HG03432 (cell line): Measurements from ENCODE around the gene STX2.
"Not testable (repeated sequence)": the region's sequence is repeated elsewhere in the genome, so short reads cannot be mapped to it uniquely, and the experiment has no call there.

Source experiments
- ATAC-seq: cut with Tn5 transposase; IDR thresholded peaks from one replicate; pipeline ENCODE4 v1.9.1; 2021; ENCODE audit warnings: mild to moderate bottlenecking, moderate library complexity; ENCODE audit not compliant: unreplicated experiment

The STX2 gene

DNA sequence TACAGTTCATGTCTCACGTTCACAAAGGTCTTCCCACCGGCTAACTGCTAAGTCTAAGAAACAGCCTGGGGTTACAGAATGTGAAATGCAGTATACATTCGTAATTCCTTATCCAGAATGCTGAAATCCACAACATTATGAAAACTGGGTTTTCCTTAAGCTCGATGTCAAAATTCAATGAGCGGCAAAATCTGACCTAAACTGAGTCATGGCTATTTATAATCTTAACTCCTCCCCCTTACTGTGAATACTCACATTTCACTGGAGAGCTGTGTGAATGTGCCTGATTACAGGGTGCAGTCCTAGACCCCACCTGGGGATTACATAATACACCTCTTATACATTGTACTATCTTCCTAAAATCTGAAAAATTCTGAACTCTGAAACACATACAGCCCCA lies 35.3 kb downstream of the STX2 start:
- ATAC-seq = no peak

DNA sequence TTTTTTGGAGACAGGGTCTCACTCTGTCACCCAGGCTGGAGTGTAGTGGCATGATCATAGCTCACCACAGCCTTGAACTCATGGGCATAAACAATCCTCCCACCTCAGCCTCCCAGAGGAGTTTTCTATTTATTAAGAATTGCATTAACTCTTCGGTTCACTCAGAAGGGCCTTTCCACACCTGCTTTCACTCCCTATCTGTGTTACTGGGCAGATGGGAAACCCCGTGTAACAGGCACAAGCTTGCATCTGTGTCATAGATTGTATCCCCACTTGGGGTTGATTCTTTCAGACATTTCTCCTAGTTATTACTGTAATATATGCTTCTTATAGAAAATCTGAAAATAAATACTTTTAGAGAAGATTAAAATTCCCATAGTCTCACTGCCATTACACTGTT lies 38.7 kb downstream of the STX2 start:
- peak; percentile 46 for ATAC-seq

DNA sequence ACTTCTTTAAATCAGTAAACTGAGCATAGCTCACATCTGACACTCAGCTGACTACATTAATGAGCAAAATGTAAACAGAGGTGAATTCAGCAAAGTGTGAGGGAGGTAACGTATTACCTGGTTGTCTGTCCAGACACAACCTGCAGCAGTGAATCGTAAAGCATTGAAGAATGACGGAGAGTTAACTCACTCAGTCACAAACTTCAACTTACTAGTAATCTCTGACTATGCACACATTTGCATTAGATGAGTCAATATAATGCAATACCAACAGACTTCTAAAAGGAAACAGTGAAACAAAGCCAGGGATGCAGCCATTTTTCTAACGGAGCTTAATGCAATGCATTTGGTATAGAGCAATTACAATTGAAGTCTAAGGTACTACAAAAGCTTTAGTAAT lies 40.0 kb downstream of the STX2 start:
- ATAC-seq = no peak

DNA sequence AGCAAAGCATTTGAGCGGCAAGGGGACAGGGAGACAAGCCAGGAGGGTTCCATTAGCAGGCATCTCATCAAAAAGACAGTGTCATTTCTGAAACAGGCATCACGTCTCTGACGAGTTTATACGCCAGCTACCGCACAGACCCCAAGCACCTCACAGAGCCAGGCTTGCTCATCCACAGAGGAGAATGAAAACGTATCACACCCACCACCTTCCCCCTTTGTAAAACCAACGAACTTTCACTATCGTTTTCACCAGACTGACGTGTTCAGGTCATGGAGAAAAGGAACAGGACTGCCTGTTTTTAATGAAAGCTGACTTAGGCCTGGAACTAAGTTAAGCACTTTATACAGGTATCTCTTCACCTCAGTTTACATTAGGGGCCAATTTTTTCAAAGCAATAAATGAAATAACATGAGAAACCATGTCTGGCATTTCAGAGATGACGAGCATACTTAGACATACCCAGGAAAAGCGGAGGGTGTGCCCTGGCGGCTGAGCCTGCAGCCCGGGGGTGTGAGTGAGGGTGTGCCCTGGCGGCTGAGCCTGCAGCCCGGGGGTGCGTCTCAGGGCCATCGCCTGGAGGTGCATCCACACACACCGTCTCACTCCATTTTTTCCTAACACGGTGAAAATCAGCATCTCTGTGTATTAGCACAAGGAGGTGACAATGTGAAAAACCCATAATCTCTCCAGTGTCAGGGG lies 41.9 kb downstream of the STX2 start:
- peak; percentile 87 for ATAC-seq

DNA sequence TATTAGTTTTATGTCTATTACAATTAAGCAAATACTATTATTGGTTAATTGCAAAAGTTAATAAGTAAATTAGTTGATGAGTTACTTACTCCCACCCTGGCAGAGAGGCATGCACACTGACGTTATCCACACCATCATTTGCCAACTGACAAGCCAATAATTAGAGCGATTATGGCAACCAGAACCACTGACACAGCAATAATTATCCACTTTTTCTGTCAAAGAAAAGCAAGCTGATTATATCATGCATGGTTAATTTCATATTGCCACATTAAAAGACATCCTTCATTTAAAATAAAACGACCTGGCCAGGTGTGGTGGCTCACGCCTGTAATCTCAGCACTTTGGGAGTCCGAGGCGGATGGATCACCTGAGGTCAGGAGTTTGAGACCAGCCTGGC lies 43.1 kb downstream of the STX2 start:
- no peak for ATAC-seq

DNA sequence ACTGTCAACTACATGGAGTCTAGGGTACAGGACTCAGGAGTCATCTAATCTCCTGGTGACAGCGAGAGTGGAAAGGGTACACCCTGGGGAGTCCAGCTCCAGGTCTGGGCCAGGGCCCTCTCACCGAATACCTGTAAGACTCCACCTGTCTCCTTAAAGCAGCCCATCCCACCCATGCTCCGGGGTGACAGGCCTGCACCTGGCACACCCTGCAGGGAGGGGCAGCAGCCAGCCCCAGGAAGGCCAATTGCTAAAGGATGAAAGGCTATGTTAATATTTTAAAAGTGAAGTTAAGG lies 45.5 kb downstream of the STX2 start:
- no peak for ATAC-seq

DNA sequence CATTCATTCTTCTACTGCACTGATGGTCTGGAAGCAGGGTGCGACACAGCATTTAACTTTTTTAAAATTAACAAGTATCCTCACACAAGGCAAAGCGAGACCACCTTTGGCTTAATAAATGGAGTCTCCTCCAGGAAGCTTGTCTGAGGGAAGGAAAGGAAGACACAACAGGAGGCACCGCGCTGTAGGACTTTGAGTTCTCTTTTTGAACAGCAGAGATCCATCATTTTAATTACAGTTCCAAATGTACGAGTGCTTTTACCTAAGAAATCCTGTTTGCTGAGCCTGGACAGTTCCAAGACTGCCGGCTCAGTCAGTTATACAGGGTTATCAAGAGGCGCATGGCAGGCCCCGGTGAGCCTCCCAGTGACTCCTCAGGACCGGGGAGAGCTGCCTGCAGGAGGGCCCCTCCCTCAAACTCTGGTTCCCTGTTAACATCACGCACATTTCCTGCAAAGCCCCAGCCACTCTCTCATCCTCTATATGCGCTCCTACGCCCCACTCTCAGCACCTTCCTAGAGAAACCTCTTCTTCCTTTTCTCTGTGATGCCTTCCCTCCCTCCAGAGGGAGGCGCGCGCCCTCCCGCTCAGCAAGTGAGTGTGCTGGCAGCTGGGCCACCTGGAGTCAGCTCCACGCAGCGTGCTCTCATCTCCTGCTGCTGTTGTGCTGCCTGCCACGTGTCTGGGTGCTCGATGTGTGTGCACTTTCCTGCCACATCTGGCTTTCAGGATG lies 46.1 kb downstream of the STX2 start:
- ATAC-seq = no peak

DNA sequence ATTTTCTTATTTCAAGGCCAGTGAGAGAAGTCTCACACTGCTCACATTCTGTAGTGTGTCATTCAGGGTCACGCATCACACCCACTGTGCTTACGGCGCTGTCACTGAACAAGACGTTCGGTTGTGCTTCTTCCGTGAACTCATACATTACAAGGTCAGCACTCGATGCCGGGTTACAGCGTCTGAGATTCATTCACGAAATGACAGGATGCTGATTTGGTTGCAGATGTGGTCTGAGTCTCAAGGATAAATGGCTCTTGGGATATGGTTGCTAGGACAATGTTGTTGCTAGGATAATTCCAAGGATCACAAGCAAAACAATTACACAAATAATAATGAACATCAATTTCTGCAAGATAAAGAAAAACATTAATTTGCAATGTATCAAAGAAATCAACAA lies 47.4 kb downstream of the STX2 start:
- ATAC-seq = no peak

DNA sequence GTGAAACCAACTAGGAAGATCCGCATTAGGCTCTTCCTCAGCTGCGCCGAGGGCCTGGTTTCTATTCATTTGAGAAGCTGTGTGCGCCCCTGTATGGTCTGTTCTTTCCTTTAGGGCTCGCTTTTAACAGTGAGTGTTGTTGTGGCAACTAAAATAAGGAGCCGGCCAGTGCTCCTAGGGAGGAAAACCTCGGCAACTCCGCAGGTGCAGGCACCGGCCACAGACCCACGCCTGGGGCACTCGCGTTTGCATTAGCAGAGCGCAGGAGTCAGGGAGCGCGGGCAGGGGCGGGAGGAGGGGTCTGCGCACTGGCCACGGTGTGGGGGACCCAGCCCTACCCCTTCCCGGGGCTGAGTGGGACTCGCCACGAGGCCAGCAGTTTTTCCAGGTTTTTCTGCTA lies 50.5 kb downstream of the STX2 start:
- no peak for ATAC-seq

DNA sequence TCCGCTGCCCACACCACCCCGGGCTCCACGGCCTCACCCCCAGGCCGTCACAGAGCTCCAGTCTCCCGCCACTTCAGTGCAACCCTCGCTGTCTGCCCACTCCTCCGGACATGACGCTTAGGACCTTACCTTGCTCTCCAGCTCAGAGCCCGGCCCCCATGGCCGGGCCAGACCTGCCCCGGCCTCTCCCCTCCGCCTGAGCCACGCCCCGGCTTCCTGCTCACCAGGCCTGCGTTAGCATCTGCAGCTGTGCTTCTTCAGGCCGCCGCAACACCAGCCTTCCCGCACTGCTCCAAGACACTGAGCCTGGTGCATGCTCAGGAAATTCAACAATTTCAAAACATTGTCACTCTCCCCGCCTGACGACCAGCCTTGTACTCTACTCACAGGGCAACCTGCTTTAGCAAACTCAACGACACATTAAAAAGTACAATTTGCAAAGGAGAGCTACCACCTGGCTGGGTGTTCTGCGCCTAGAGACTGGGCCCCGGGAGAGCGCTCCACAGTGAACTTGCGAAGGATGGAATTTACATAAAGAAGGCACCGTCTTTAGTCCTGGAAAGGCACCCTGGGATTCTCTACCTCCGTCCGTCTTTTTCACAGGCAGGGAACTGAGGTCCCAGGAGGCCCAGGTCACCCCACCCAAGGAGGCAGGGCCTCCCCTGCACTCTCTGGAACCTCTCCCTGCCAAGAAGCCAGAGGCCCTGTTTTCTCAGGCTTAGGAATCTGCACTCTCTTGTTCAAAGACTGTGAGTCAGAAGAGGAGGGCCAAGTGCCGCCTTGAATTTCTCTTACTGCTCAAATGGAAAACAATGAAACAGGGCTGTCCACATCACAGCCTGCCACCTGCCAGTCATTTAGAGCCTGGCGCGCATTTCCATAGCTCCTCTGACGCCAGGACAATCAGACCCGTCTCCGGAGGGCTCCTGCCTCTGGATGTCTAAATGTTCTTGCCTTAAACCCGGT lies 51.3 kb downstream of the STX2 start:
- no peak for ATAC-seq

DNA sequence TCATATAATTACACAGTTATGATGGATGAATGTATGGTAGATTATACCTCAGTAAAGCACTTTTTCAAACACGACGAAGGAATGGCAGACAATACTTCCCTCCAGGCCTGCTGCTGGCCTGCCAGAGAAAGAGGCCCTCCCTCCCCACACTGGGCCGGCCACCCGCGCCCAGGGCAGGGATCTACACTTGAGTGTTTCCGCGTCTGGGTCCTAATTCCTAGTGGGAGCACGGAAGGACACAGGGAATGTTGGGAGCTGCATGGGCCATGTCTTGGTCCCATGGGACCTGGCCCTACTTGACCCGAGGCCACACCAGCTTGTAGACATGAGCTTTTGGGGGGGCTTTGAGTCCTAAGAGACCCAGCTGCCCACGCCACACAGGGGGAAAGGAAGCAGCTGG lies 52.0 kb downstream of the STX2 start:
- ATAC-seq = no peak

DNA sequence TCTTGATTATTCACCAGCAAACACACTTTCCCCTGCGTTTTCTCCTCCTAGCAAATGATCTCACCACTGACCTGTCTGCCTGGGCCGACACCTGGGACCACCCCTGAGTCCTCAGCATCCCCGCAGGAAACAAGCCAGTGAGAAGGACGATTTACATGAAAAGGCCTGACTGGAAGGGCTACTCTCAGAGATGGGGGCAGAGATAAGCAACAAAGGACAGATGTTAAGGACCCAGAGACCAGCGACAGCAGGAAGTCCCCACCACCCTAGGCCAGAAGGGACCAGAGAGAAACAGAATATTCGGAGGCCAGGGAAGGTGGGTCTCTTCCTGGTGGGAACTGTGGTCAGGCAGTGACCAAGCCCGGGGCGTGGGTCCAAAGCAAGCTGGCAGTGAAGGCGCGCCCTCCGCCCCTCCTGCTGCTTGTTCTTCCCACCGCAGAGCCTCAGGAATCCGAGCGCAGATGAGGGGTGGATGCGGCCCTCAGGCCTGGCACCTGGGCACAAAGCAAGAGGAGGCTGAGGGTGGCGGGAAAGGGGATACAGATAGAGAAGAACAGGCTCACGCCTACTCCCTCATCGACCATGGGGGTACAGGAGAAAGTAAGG lies 55.8 kb downstream of the STX2 start:
- ATAC-seq = no peak

DNA sequence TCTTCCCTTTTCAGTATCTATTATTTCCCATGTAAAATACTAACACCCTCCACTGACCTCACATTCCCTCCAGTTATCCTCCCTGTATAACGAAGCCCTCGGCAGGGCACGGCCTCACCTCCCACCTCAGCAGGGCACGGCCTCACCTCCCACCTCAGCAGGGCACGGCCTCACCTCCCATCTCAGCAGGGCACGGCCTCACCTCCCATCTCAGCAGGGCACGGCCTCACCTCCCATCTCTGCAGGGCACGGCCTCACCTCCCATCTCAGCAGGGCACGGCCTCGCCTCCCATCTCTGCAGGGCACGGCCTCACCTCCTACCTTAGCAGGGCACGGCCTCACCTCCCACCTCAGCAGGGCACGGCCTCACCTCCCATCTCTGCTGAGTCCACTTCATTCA lies 56.8 kb downstream of the STX2 start:
- not testable (repeated sequence) for ATAC-seq

DNA sequence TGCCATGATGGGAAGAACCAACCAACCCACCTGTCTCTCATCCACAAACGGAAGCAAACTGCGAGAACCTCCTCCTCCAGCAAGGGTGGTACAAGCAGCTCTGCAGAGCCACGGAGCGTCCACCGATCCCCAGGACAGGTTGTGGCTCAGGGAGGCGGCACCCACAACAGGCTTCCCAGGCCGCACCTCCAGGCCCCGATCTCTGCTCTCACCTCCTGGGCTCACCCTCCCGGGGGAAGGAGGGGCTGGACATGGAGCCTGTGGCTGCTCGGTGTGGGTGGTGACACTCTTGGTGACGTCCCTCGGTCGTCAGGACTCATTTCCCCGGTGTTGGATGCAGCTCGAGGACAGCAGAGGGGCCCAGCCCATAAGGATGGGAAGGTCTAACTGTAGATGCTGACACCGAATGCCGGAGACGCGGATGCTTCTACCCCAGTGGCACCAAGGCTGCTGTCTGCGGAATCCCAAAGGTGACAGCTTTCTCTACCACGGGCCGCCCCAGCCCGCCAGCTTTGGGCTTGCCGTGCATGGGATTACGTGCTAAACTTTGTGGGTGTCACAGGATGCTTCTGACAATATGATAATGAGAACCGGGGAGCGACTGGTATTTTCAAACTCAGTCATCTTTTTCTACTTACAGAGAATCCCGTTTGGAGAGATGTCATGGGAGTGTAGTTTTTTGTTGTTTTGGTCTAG lies 58.0 kb downstream of the STX2 start:
- ATAC-seq = no peak

DNA sequence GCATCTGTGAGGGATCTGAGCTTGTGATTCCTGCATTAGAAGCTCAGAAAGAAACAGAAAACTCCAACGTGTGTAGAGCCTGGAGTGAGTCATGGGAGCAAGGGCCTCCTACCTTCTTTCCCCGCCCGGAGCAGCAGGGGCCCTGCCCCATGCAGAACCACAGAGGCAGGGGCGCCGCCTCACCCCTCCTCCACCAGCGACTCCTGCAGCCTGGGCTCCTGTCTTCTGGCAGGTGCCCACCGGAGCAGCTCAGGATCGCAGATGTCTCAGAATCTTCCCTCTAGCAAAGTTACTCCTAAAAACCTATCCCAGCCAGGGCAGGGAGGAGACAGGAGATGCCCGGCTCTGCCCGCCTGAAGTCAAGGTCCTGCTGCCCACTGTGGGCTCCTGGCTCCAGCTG lies 58.7 kb downstream of the STX2 start:
- ATAC-seq = no peak

DNA sequence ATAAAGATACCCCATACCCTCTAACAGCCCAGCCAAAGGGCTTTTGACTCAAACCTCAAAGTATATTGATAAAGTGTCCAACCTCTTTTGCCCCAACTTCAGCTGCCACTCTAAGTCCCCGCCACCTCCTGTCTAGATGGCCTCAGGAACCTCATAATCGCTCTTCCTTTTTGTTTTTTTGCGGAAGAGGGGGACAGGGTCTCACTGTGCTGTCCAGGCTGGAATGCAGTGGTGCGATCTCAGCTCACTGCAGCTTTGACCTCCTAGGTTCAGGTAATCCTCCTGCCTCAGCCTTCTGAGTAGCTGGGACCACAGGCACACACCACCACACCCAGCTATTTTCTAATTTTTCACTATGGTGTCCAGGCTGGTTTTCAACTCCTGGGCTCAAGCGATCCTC lies 60.3 kb downstream of the STX2 start:
- no peak for ATAC-seq

DNA sequence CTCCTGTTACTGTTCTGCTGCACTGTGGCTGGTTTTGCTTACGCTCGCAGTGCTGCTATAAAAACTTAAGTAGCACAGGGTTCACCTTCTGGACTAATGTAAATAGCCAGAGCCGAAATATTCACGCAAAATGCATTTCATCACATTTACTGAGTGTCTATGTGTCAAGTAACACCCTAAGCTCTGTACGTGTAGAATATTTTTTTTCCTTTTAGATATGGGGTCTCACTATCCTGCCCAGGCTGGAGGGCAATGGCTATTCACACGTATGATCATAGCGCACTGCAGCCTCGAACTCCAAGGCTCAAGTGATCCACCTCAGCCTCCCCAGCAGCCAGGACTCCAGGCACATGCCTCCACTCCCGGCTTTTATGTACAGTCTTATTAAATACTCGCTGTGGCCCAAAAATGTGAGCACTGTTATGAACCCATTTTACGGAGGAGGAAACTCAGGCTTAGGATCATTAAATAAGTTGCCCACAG lies 62.2 kb downstream of the STX2 start:
- ATAC-seq = no peak

DNA sequence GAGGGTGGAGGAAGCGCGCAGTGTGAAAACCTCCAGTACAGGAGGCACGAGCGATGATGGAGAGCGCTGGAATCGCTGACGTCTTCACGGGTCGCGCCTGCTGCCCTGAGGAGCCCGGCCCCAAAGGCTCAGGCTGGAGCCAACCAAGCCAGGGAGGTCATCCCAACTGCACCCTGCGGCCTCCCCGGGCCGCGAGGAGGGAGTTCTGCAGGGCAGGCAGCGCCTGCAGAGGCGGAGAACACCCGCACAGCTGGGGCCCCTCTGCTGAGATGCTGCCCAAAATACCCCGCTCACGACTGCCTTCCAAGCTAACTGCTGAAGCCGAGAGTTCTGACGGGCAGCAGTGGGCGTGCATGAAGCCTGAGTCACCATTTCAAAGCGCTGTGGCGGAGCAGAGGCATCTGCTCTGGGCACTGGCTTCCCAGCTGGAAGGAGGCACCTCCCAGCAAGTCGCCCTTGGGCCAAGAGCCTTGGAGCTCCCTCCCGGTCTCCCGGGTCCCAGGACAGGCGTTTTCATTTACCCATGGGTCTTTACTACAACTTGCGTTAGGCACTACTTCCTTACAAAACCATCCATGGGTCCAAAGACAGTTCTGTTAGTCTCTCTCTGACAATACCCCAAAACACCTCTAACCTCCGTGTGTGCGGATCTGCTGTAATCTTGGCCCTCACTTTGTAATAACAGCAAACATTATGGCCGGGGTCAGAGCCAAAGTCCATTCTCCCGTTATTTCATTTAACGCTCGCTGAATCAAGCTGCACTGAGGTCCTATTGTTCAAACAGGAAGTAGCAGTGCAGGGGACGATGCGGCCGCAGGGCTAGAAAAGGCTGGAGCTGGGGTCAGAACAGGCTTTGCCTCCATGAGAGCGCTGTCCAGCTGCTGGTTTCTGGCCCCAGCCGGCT lies 62.8 kb downstream of the STX2 start:
- ATAC-seq = peak; percentile 67

DNA sequence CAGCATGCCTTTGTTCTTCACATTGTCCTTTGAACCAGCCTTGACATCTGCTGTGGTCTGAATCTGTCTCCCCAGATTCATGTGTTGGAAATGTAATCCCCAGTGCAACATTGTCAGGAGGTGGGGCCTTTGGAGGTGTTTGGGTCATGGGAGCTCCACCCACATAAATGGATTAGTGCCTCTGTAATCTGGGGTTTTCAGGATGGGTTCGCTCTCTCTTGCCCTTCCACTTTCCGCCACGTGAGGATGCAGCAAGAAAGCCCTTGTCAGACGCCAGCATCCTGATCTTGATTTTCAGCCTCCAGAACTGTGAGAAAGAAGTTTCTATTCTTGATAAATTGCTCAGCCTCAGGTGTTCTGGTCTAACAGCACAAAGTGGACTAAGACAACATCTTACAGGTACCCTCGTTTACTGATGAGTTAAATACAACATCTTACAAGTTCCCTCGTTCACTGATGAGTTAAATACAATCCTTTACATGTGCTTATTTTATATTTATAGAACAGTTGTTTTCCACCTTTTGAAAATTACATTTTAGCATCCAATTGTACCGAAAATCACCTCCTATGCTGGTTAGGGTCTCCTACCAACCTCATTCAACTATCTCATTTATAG lies 68.5 kb downstream of the STX2 start:
- no peak for ATAC-seq
